Right kidney (tissue), 1 donor: ENCODE measurements around the gene AKT2.
A peak's percentile ranks its signal among the peaks of the same experiment; 100 is the strongest.
"Not testable (repeated sequence)": the region's sequence is repeated elsewhere in the genome, so short reads cannot be mapped to it uniquely, and the experiment has no call there.

ENCODE experiments used
- DNase-seq: peaks from one replicate; pipeline ENCODE4 v3.0.0-alpha.2; 2016

The AKT2 gene

DNA sequence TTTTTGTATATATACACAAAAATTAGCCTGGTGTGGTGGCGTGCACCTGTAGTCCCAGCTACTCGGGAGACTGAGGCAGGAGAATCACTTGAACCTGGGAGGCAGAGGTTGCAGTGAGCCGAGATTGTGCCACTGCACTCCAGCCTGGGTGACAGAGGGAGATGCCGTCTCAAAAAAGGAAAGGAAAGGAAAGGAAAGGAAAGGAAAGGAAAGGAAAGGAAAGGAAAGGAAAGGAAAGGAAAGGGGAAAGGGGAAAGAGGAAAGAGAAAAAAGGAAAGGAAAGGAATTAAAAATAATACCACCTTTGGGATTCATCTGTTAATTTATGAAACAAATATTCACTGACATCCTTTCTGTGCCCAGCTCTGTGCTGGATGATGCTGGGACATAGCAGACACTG is 66.1 kb downstream of the AKT2 start:
- DNase-seq: not testable (repeated sequence)

- peak; percentile 61 for DNase-seq
These were observed 66.9 kb downstream of the AKT2 start, which contains the start of gene TTC9B for GRCh38 chr19:40217934-40218890. Gene TTC9B (minus strand): TSS chr19:40218384. CDS start chr19:40218381, 3 bp downstream.

DNA sequence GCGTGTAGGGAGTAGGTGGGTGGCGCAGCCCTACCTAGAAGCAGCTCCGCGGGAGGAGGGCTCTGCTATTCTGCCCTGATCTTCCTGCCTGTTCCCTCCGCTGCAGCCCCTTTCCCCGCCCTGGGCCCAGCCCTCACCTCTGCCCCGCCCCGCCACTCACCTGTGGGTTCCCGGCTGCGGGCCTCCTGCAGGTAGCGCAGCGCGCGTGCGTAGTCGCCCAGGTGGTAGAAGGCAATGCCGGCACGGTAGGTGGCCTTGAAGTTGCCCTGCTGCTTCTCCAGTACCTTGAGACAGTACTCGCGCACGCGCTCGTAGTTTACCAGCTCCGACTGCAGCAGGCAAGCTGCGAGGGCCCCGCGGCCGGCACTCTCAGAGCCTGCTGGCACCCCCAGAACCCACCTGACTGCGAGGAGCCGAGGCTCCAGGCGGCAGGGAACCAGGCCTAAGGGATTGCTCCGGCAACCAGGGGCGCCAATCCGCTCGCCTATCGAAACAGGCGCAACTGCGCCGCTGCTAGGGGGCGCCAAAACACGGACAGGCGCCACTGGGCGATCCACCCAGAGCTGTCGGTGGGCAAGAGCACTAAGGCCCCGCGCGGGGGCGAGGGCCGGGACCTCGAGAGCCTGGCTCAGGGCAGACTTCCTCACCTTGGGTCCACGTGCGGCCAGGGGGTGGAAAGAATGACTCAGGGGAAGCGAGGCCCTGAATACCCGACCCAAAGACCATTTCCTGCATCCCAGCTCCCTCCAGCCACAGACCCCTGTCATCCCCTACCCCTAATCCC is 67.9 kb downstream of the AKT2 start:
- DNase-seq: no peak

DNA sequence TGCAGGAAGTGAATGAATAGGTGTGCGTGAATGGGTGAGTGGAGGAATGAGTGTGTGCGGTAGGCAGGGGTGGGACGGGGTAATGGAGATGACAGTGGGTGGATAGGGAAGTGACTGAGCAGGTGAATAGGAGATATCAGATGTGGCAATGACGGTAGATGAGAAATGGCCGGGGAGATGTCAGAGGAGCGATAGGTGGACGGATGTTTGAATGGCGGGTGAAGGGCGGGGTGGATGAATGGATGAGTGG is 68.4 kb downstream of the AKT2 start:
- DNase-seq: no peak

DNA sequence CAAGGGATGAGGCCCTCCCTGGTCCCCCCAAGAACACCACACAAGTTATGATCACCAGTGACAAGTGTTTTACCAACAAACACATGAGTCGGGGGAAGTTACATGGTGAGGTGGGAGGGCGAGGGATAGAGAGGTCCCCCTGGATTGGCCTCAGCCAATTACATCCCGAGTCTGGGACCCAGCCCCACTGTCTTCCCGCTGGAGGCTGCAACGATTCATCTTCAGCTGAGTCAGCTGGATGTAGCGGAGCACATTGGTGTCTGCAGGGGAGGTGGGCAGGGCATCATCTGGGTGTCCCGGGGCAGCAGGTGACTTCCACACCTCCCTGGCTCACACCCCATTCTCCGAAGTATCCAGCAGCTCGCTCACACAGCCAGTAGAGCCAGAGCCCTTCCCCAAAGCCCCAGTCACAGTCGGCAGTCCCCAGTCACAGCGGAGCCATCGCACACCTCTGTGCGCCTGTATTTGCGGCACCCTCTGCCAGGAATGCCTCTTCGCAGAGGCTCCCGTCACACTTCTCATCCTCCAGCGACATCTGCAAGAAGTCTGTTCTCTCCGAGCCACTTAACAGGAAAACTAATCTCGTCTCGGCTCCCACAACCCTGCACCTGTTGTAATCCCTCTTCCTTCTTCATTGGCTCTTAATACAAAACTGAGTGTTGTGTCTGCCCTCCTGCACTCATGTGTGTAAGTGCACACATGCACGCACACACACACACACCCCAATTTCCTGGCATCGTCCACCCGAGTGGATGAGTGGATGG is 69.0 kb downstream of the AKT2 start:
- DNase-seq: no peak

GRCh38 chr19:40214936-40215335 is 70.2 kb downstream of the AKT2 start:
- no peak for DNase-seq

GRCh38 chr19:40213882-40214570 is 71.1 kb downstream of the AKT2 start:
- DNase-seq: no peak

DNA sequence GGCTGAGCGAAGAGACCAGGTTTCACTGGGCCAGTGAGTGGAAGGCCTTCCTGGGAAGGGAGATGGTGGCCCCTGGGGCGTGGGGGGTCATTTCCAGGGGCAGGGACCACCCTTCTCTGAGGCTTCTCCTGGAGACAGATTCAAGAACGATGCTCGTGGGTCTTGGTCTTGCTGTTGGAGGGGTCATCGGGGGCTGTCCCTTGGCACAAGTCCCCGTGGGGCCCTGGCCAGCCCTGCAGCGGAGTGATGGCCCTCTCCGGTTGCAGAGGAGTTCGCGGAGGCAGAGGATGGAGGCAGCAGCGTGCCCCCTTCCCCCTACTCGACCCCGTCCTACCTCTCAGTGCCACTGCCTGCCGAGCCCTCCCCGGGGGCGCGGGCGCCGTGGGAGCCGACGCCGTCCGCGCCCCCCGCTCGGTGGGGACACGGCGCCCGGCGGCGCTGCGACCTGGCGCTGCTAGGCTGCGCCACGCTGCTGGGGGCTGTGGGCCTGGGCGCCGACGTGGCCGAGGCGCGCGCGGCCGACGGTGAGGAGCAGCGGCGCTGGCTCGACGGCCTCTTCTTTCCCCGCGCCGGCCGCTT is 71.8 kb downstream of the AKT2 start:
- DNase-seq: no peak

- no peak for DNase-seq
These were observed 74.3 kb downstream of the AKT2 start for GRCh38 chr19:40210889-40211288.

GRCh38 chr19:40208602-40209001 is 76.5 kb downstream of the AKT2 start:
- DNase-seq: no peak

GRCh38 chr19:40205760-40206159 is 79.4 kb downstream of the AKT2 start:
- no peak for DNase-seq

GRCh38 chr19:40204381-40204780 is 80.8 kb downstream of the AKT2 start:
- no peak for DNase-seq

DNA sequence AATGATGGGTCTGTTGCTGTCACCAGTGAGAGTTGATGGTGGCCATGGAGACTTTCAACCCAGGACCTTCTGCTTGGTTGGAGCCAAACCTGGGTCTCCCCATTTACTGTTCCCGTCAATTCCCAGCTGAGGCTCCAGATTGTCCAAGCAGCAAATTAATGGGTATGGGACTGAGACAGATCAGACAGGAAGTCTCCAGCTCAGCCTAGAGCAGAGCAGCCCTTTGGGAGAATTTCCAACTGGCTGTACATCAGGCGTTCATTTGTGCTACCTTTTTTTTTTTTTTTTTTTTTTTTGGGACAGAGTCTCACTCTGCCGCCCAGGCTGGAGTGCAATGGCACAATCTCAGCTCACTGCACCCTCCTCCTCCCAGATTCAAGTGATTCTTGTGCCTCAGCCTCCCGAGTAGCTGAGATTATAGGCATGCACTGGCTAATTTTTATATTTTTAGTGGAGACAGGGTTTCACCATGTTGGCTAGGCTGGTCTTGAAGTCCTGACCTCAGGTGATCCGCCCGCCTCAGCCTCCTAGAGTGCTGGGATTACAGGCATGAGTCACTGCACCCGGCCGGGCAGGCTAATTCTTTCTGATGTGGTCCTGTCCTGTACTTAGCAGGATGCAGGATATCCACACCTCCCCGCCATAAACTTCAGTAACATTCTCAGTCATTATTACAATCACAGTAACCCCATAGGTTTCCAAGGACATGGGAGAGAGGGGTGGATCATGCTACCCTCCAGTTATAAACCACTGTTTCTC is 84.6 kb downstream of the AKT2 start:
- no peak for DNase-seq

GRCh38 chr19:40198272-40198990 is 86.7 kb downstream of the AKT2 start:
- no peak for DNase-seq

- DNase-seq: no peak
These were observed 91.6 kb downstream of the AKT2 start for GRCh38 chr19:40193587-40193849.

GRCh38 chr19:40192758-40193586 is 92.2 kb downstream of the AKT2 start:
- no peak for DNase-seq

DNA sequence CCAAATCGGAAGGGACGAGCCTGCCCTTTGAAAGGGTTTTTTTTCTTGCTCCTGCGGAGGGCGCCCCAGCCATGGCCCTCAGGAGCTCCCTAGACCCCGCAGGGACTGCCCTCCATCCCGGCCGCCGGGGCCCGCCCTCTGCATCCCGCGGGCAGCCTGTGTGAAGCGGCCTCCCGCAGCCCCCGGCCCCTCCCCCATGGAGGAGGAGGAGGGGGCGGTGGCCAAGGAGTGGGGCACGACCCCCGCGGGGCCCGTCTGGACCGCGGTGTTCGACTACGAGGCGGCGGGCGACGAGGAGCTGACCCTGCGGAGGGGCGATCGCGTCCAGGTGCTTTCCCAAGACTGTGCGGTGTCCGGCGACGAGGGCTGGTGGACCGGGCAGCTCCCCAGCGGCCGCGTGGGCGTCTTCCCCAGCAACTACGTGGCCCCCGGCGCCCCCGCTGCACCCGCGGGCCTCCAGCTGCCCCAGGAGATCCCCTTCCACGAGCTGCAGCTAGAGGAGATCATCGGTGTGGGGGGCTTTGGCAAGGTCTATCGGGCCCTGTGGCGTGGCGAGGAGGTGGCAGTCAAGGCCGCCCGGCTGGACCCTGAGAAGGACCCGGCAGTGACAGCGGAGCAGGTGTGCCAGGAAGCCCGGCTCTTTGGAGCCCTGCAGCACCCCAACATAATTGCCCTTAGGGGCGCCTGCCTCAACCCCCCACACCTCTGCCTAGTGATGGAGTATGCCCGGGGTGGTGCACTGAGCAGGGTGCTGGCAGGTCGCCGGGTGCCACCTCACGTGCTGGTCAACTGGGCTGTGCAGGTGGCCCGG is 93.1 kb downstream of the AKT2 start:
- peak; percentile 62 for DNase-seq

DNA sequence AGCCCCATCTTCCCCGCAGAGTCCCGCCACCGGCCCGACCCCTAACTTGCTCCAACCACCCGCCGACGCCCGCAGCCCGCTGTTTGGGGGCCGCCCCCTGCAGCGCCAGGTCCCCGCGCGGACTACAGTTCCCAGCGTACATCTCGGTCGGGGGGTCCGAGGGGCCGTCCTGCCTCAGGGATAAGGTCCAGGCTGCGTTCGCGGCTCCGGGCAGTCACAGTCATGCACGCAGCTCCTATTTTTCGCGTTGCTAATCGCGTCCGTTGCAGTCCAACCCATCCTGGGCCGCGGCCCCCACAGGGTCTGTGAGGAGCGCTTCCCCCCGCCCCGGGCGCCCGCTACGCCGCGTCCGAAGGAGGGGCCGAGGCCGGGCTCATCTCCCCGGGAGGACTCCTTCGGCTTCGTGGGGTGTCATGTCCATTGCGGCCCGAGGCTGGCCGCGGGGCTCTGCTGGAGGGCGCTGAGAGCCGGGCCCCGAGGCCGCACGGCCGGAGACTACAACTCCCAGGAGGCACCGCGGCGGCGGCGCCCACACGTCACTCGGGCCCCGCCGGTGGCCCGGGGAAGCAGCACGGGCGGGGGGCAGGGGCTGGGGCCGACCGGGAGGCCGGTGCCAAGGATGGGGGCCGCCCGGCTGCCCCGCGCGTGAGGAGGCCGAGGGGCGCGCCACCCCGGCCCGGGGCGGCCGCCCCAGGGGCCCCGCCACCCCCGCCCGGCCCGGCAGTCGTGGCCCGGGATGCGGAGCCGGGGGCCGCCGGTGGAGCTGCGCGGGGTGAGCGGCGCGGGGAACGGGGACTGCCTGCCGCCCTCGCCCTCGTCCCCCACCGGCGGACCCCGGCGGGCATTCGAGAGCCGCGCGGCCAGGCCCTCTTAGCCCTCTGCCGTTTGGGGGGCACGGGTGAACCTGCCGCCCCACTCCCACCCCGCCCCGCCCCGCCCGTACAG is 94.0 kb downstream of the AKT2 start, which contains the start of gene MAP3K10:
Gene MAP3K10 (plus strand): TSS at position 536 of the 945 bp plus-strand sequence. CDS start 606 bp downstream, outside the sequence.
- DNase-seq: peak; percentile 81
